ACHN (cell line): ENCODE measurements around the gene B3GAT3.
"Not testable (repeated sequence)": the region's sequence is repeated elsewhere in the genome, so short reads cannot be mapped to it uniquely, and the experiment has no call there.

Experiments
- DNase-seq: peaks from one replicate; pipeline ENCODE4 v3.0.0-alpha.2; 2015
- in situ Hi-C: cut with HindIII; loops from 2 replicates; pipeline ENCODE4 v1.10.0; 2017; ENCODE audit warnings: low sequenced_read_pairs, low pct_ligation_motif_present, low pct_unique_long_range_greater_than_20kb

The B3GAT3 gene

GRCh38 chr11:62621567-62622470 lies at the start of gene B3GAT3:
B3GAT3 (minus strand) TSS chr11:62621986; CDS start chr11:62621947, 39 bp downstream.
- DNase-seq = peak; percentile 97
- in situ Hi-C loops = no loop called here

- in situ Hi-C loops = loop anchor here (5.0 kb wide), 1 partner anchor 41 kb away; no protein-coding TSS in a partner anchor
- DNase-seq = peak; percentile 24
Observed at GRCh38 chr11:62671236-62671607, 49.4 kb upstream of the B3GAT3 start.

- in situ Hi-C loops = loop anchor here (5.0 kb wide), 1 partner anchor 43 kb away; no protein-coding TSS in a partner anchor
Observed at GRCh38 chr11:62669420-62670161, 47.8 kb upstream of the B3GAT3 start.

GRCh38 chr11:62667460-62667859 lies 45.7 kb upstream of the B3GAT3 start:
- no peak for DNase-seq
- in situ Hi-C loops = no loop called here

More at GRCh38 chr11:62669420-62670161, 47.8 kb upstream of the B3GAT3 start:
- no peak for DNase-seq

- in situ Hi-C loops = no loop called here
- no peak for DNase-seq
Observed at GRCh38 chr11:62666259-62666926, 44.6 kb upstream of the B3GAT3 start.

GRCh38 chr11:62665599-62666258 lies 43.9 kb upstream of the B3GAT3 start:
- peak; percentile 47 for DNase-seq
- in situ Hi-C loops = no loop called here

- in situ Hi-C loops = no loop called here
- peak; percentile 89 for DNase-seq
Observed at GRCh38 chr11:62665075-62665598, 43.4 kb upstream of the B3GAT3 start, which contains the start of the genes C11orf98 and CSKMT. C11orf98 (minus strand) TSS chr11:62665210; CDS start chr11:62665169, 41 bp downstream. CSKMT (plus strand) TSS chr11:62665312; CDS start chr11:62665880, 568 bp downstream.

GRCh38 chr11:62664405-62665074 lies 42.8 kb upstream of the B3GAT3 start:
- peak; percentile 49 for DNase-seq
- in situ Hi-C loops = no loop called here

GRCh38 chr11:62656796-62657429 lies 35.1 kb upstream of the B3GAT3 start:
- DNase-seq = no peak
- in situ Hi-C loops = no loop called here

- in situ Hi-C loops = no loop called here
Observed at GRCh38 chr11:62654297-62654696, 32.5 kb upstream of the B3GAT3 start.

GRCh38 chr11:62652161-62653006 lies 30.6 kb upstream of the B3GAT3 start:
- DNase-seq = no peak
- in situ Hi-C loops = no loop called here

More at GRCh38 chr11:62654297-62654696, 32.5 kb upstream of the B3GAT3 start:
- DNase-seq = no peak

- DNase-seq, in situ Hi-C loops: not testable (repeated sequence)
Observed at GRCh38 chr11:62650283-62650682, 28.5 kb upstream of the B3GAT3 start.

GRCh38 chr11:62649486-62649885 lies 27.7 kb upstream of the B3GAT3 start:
- DNase-seq = no peak
- in situ Hi-C loops = no loop called here

- no peak for DNase-seq
- in situ Hi-C loops = no loop called here
Observed at GRCh38 chr11:62648967-62649364, 27.2 kb upstream of the B3GAT3 start.

- no peak for DNase-seq
- in situ Hi-C loops = no loop called here
Observed at GRCh38 chr11:62648185-62648966, 26.6 kb upstream of the B3GAT3 start.
